Astrocyte (in vitro differentiated cells and primary cell): Measurements from ENCODE around the gene PAQR6. TPM values are rescaled to one million over a fixed set of nuclear protein-coding genes. Genes with fewer than 3 reads are reported as not detected.
A peak's percentile ranks its signal among the peaks of the same experiment; 100 is the strongest.

Experiments
- DNase-seq: peaks from one replicate; pipeline ENCODE4 v3.0.0-alpha.2; 2010; ENCODE audit warnings: low read depth
- FAIRE-seq: peaks from 2 replicates; lab custom pipeline; 2011; peaks lifted over from hg19 to GRCh38; lab: Jason Lieb, UNC
- H2AFZ ChIP-seq: 2 replicates; pipeline ENCODE4 v1.6.0; 2012; ENCODE audit warnings: low read depth, low read length, inconsistent platforms
- H3K27ac ChIP-seq: 2 replicates; pipeline ENCODE4 v1.5.1; 2011; ENCODE audit warnings: low read depth, low read length, inconsistent platforms
- H3K27me3 ChIP-seq: 2 replicates; pipeline ENCODE4 v1.6.0; 2011; ENCODE audit warnings: low read length, inconsistent platforms; ENCODE audit not compliant: insufficient read depth
- H3K36me3 ChIP-seq: 2 replicates; pipeline ENCODE4 v1.5.1; 2011; ENCODE audit warnings: low read length, inconsistent platforms; ENCODE audit not compliant: insufficient read depth
- H3K4me1 ChIP-seq: 2 replicates; pipeline ENCODE4 v1.5.1; 2011; ENCODE audit warnings: low read length, inconsistent platforms; ENCODE audit not compliant: insufficient read depth
- H3K4me2 ChIP-seq: 2 replicates; pipeline ENCODE4 v1.6.0; 2012; ENCODE audit warnings: low read length, inconsistent platforms
- H3K4me3 ChIP-seq: 2 replicates; pipeline ENCODE4 v1.5.1; 2011; ENCODE audit warnings: low read depth, mild to moderate bottlenecking, low read length, inconsistent platforms; ENCODE audit not compliant: insufficient read depth
- H3K79me2 ChIP-seq: 2 replicates; pipeline ENCODE4 v1.6.0; 2012; ENCODE audit warnings: mild to moderate bottlenecking, low read length, inconsistent platforms; ENCODE audit not compliant: insufficient read depth
- H3K9ac ChIP-seq: 2 replicates; pipeline ENCODE4 v1.6.0; 2012; ENCODE audit warnings: mild to moderate bottlenecking, low read length, inconsistent platforms
- H3K9me3 ChIP-seq: 2 replicates; pipeline ENCODE4 v1.5.1; 2012; ENCODE audit warnings: low read depth, mild to moderate bottlenecking, low read length, inconsistent platforms; ENCODE audit not compliant: insufficient read depth
- H4K20me1 ChIP-seq: 2 replicates; pipeline ENCODE4 v1.6.0; 2012; ENCODE audit warnings: low read length, inconsistent platforms; ENCODE audit not compliant: insufficient read depth
- H3K27ac Mint-ChIP-seq: one replicate; pipeline ENCODE4 v1.8.0; 2021; ENCODE audit warnings: mild to moderate bottlenecking, mixed read lengths; ENCODE audit not compliant: unreplicated experiment
- H3K27me3 Mint-ChIP-seq: one replicate; pipeline ENCODE4 v1.8.0; 2021; ENCODE audit warnings: low read depth, mixed read lengths; ENCODE audit not compliant: unreplicated experiment
- H3K36me3 Mint-ChIP-seq: one replicate; pipeline ENCODE4 v1.8.0; 2021; ENCODE audit warnings: low read depth, mixed read lengths; ENCODE audit not compliant: unreplicated experiment
- H3K4me1 Mint-ChIP-seq: one replicate; pipeline ENCODE4 v1.8.0; 2021; ENCODE audit warnings: low read depth, mixed read lengths; ENCODE audit not compliant: unreplicated experiment
- H3K4me3 Mint-ChIP-seq: one replicate; pipeline ENCODE4 v1.8.0; 2021; ENCODE audit warnings: mild to moderate bottlenecking, moderate library complexity, mixed read lengths; ENCODE audit not compliant: unreplicated experiment
- H3K9me3 Mint-ChIP-seq: one replicate; pipeline ENCODE4 v1.8.0; 2021; ENCODE audit warnings: mild to moderate bottlenecking, mixed read lengths; ENCODE audit not compliant: unreplicated experiment
- EZH2 ChIP-seq: IDR thresholded peaks from 2 replicates; pipeline ENCODE4 v1.6.1; 2012; ENCODE audit warnings: mild to moderate bottlenecking, low read length, inconsistent platforms; ENCODE audit not compliant: insufficient read depth
- total RNA-seq: library from RNA; stranded (reverse); gene quantifications from 2 replicates; pipeline ENCODE4 v1.2.1, GENCODE V29; 2021
- TF ChIP-seq, protein P1 (sequence below): IDR thresholded peaks from 2 replicates; pipeline ENCODE4 v1.5.1; 2011; ENCODE audit warnings: low read depth, mild to moderate bottlenecking, inconsistent platforms, low read length, moderate library complexity; ENCODE audit not compliant: insufficient read depth

The PAQR6 gene
- total RNA-seq, 1 donor from 2014 or later, result 7.2 TPM

- Mint-ChIP-seq H3K9me3 (no peaks in the 10 kb centered on the region), H3K4me3 (peak overlapping the region; percentile 72), H3K27me3 (no peaks in the 10 kb centered on the region), H3K4me1 (peaks cover 4% of the 10 kb centered on the region), H3K36me3 (peaks cover 20% of the 10 kb centered on the region), H3K27ac (peak overlapping the region; percentile 41)
- Histone ChIP-seq H3K9ac (peak overlapping the region; percentile 26), H2AFZ (no peak overlapping the region), H4K20me1 (peaks cover 6% of the 10 kb centered on the region), H3K4me3 (peak overlapping the region; percentile 16), H3K9me3 (no peaks in the 10 kb centered on the region), H3K4me2 (peak overlapping the region; percentile 95), H3K79me2 (peaks cover 22% of the 10 kb centered on the region), H3K27me3 (no peaks in the 10 kb centered on the region), H3K27ac (peak overlapping the region; percentile 99), H3K36me3 (peaks cover 3% of the 10 kb centered on the region), H3K4me1 (peaks cover 13% of the 10 kb centered on the region)
- TF ChIP-seq EZH2, result no peak
- FAIRE-seq (no peak), DNase-seq (peak; percentile 86)
These were observed 33.7 kb downstream of the PAQR6 start for GRCh38 chr1:156214024-156214748.

GRCh38 chr1:156213644-156213966 is 34.3 kb downstream of the PAQR6 start:
- peak overlapping the region; percentile 91 for H3K4me3 Mint-ChIP-seq
- TF ChIP-seq EZH2, result no peak
- TF ChIP-seq, protein P1, sequence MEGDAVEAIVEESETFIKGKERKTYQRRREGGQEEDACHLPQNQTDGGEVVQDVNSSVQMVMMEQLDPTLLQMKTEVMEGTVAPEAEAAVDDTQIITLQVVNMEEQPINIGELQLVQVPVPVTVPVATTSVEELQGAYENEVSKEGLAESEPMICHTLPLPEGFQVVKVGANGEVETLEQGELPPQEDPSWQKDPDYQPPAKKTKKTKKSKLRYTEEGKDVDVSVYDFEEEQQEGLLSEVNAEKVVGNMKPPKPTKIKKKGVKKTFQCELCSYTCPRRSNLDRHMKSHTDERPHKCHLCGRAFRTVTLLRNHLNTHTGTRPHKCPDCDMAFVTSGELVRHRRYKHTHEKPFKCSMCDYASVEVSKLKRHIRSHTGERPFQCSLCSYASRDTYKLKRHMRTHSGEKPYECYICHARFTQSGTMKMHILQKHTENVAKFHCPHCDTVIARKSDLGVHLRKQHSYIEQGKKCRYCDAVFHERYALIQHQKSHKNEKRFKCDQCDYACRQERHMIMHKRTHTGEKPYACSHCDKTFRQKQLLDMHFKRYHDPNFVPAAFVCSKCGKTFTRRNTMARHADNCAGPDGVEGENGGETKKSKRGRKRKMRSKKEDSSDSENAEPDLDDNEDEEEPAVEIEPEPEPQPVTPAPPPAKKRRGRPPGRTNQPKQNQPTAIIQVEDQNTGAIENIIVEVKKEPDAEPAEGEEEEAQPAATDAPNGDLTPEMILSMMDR, result no peak
- peaks cover 25% of the 10 kb centered on the region for H3K36me3 Mint-ChIP-seq
- H2AFZ ChIP-seq, result peak overlapping the region; percentile 96
- peaks cover 4% of the 10 kb centered on the region for H3K4me1 Mint-ChIP-seq
- H3K4me2 ChIP-seq, result peak overlapping the region; percentile 95
- DNase-seq, result no peak
- peak overlapping the region; percentile 99 for H3K27ac Mint-ChIP-seq
- H3K9me3 ChIP-seq, result no peaks in the 10 kb centered on the region
- no peaks in the 10 kb centered on the region for H3K9me3 Mint-ChIP-seq
- peaks cover 13% of the 10 kb centered on the region for H3K4me1 ChIP-seq
- no peaks in the 10 kb centered on the region for H3K27me3 Mint-ChIP-seq
- H3K27me3 ChIP-seq, result no peaks in the 10 kb centered on the region
- peaks cover 20% of the 10 kb centered on the region for H3K79me2 ChIP-seq
- peak overlapping the region; percentile 92 for H3K4me3 ChIP-seq
- peaks cover 6% of the 10 kb centered on the region for H4K20me1 ChIP-seq
- FAIRE-seq, result no peak
- peak overlapping the region; percentile 99 for H3K27ac ChIP-seq
- H3K36me3 ChIP-seq, result peaks cover 3% of the 10 kb centered on the region
- H3K9ac ChIP-seq, result peak overlapping the region; percentile 98

DNA sequence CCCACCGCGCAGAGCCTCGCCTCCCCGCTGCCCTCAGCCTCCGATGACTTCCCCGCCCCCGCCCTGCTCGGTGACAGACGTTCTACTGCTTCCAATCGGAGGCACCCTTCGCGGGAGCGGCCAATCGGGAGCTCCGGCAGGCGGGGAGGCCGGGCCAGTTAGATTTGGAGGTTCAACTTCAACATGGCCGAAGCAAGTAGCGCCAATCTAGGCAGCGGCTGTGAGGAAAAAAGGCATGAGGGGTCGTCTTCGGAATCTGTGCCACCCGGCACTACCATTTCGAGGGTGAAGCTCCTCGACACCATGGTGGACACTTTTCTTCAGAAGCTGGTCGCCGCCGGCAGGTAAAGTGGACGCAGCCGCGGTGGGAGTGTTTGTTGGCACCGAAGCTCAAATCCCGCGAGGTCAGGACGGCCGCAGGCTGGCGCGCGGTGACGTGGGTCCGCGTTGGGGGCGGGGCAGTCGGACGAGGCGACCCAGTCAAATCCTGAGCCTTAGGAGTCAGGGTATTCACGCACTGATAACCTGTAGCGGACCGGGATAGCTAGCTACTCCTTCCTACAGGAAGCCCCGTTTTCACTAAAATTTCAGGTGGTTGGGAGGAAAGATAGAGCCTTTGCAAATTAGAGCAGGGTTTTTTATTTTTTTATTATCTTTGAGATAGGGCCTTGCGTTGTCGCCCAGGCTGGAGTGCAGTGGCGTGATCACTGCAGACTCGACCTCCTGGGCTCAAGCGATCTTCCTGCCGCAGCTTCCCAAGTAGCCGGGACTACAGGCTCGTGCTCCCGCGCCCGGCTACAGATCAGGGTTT is 34.8 kb downstream of the PAQR6 start, which contains the start of gene PMF1:
Gene PMF1 (plus strand): TSS at position 175 of the 811 bp plus-strand sequence. CDS start 9 bp downstream, at position 184.
- peak within 1 kb of the TSS; percentile 92 for H3K4me3 ChIP-seq
- peak within 1 kb of the TSS; percentile 96 for H2AFZ ChIP-seq
- H3K4me1 Mint-ChIP-seq, result peaks cover 4% of the 10 kb centered on the region
- H3K4me1 ChIP-seq, result peaks cover 10% of the 10 kb centered on the region
- TF ChIP-seq, protein P1, result no peak
- TF ChIP-seq EZH2, result no peak
- no peaks in the 10 kb centered on the region for H3K27me3 ChIP-seq
- H3K4me3 Mint-ChIP-seq, result peak within 1 kb of the TSS; percentile 91
- peaks cover 3% of the 10 kb centered on the region for H3K36me3 ChIP-seq
- H3K9me3 ChIP-seq, result no peaks in the 10 kb centered on the region
- FAIRE-seq, result no peak
- peaks cover 26% of the 10 kb centered on the region for H3K36me3 Mint-ChIP-seq
- H3K27me3 Mint-ChIP-seq, result no peaks in the 10 kb centered on the region
- H3K4me2 ChIP-seq, result peak within 1 kb of the TSS; percentile 95
- H3K9me3 Mint-ChIP-seq, result no peaks in the 10 kb centered on the region
- DNase-seq, result peak; percentile 91
- peak within 1 kb of the TSS; percentile 99 for H3K27ac ChIP-seq
- H3K27ac Mint-ChIP-seq, result peak within 1 kb of the TSS; percentile 99
- H3K9ac ChIP-seq, result peak within 1 kb of the TSS; percentile 98
- peaks cover 20% of the 10 kb centered on the region for H3K79me2 ChIP-seq
- H4K20me1 ChIP-seq, result peaks cover 6% of the 10 kb centered on the region
